ENCODE data around the gene DLG2.
A peak's percentile ranks its signal among the peaks of the same experiment; 100 is the strongest.
"Not testable (repeated sequence)": the region's sequence is repeated elsewhere in the genome, so short reads cannot be mapped to it uniquely, and the experiment has no call there.

Gene DLG2

DNA sequence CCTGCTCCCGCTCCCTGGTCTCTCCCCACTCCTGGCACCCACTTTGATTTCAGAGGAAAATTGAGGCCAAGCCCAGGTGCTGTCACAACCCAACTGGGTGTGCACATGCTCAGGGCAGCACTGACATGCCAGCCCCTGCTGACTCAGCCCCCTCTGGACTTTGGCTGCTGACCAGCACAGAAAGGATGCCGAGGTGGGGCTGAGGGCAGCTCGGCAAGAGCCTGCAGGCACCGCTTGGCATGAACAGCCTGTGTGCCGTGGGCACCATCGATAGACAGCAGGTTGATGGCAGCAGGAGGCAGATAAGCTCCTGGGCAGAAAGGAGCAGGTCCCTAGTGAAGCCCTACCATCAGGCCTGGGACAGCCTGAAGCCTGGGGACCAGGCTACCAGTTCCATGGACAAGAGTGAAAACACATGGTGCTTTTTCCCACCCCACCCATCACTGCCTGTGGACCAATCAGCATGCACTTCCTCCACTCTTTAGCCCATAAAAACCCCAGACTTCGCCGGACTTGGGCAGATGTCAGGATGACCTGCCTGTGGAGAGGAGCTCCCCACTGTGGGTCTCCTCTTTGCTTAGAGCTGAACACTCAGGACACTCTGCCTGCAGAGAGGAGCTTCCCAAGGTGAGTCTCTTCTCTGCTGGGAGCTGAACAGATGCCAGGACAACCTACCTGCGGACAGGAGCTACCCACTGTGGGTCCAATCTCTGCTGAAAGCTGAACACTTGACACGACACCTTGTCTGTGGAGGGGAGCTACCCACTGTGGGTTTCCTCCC lies 832.3 kb downstream of the DLG2 start:
- H3K4me3 ChIP-seq (ENCODE audit: low read depth, low read length): no peak overlapping the region
- TF ChIP-seq, protein P1, sequence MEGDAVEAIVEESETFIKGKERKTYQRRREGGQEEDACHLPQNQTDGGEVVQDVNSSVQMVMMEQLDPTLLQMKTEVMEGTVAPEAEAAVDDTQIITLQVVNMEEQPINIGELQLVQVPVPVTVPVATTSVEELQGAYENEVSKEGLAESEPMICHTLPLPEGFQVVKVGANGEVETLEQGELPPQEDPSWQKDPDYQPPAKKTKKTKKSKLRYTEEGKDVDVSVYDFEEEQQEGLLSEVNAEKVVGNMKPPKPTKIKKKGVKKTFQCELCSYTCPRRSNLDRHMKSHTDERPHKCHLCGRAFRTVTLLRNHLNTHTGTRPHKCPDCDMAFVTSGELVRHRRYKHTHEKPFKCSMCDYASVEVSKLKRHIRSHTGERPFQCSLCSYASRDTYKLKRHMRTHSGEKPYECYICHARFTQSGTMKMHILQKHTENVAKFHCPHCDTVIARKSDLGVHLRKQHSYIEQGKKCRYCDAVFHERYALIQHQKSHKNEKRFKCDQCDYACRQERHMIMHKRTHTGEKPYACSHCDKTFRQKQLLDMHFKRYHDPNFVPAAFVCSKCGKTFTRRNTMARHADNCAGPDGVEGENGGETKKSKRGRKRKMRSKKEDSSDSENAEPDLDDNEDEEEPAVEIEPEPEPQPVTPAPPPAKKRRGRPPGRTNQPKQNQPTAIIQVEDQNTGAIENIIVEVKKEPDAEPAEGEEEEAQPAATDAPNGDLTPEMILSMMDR (IDR thresholded peaks at IDR 0.05; ENCODE audit: insufficient read depth, low read length, missing control alignments): no peak
- DNase-seq (ENCODE audit: low read depth, low spot score): no peak
- ChIA-PET POLR2A (no interaction called here), CTCF (interaction anchor here (2.7 kb wide), 1 partner anchor 796 kb away, joined by 11 read pairs; no protein-coding TSS in a partner anchor)

DNA sequence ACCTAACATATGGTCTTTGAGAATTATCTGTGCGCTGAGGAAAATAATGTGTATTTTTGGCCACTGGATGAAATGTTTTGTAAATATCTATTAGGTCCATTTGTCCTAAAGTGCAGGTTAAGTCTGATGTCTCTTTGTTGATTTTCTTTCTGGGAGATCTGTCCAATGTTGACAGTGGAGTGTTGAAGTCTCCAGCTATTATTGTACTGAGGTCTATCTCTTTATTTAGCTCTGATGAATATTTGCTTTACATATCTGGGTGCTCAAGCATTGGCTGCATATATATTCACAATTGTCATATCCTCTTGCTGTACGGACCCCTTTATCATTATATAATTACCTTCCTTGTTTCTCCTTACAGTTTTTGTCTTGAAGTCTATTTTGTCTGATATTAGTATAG lies 833.8 kb downstream of the DLG2 start:
- DNase-seq (ENCODE audit: low read depth, low spot score): no peak
- ChIA-PET POLR2A (no interaction called here), CTCF (no interaction called here)
- TF ChIP-seq, protein P1 (IDR thresholded peaks at IDR 0.05; ENCODE audit: insufficient read depth, low read length, missing control alignments): no peak
- H3K4me3 ChIP-seq (ENCODE audit: low read depth, low read length): no peak overlapping the region

DNA sequence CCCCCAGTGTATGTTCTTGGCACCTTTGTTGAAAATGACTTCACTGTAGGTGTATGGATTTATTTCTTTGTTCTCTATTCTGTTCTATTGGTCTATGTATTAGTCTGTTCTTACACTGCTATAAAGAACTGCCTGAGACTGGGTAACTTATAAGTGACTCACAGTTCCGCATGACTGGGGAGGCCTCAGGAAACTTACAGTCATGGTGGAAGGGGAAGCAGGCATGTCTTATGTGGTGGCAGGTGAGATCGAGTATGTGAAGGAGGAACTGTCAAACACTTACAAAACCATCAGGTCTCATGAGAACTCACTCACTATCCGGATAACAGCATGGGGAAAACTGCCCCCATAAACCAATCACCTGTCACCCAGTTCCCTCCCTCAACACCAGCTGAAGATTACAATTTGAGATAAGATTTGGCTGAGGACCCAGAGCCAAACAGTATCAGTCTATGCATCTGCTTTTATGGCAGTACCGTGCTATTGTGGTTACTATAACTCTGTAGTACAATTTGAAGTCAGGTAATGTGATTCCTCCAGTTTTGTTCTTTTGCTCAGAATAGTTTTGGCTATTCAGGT lies 836.2 kb downstream of the DLG2 start:
- DNase-seq (ENCODE audit: low read depth, low spot score): no peak
- TF ChIP-seq, protein P1 (IDR thresholded peaks at IDR 0.05; ENCODE audit: insufficient read depth, low read length, missing control alignments): no peak
- H3K4me3 ChIP-seq (ENCODE audit: low read depth, low read length): no peak overlapping the region
- ChIA-PET POLR2A (no interaction called here), CTCF (no interaction called here)

DNA sequence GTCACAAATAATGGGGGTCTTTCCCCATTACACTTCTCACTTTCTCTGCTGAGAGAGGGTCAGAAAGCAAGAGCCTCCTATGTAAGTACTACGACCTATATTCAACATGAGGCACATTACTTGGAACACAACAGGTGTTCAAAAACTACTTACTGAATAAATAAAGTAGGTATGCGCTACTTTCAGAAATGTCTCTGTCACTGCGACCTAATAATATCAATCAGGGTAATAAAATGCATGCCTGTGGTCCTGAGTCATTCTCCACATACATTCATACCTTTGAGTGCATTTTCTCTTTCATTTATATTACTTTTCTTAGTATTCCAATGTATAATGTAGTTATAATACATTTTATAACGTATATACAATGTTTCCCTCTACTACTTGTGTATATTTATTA lies 838.9 kb downstream of the DLG2 start:
- CTCF ChIA-PET: no interaction called here
- DNase-seq (ENCODE audit: low read depth, low spot score): no peak
- POLR2A ChIA-PET: no interaction called here
- TF ChIP-seq, protein P1 (IDR thresholded peaks at IDR 0.05; ENCODE audit: insufficient read depth, low read length, missing control alignments): no peak
- no peak overlapping the region for H3K4me3 ChIP-seq (ENCODE audit: low read depth, low read length)

DNA sequence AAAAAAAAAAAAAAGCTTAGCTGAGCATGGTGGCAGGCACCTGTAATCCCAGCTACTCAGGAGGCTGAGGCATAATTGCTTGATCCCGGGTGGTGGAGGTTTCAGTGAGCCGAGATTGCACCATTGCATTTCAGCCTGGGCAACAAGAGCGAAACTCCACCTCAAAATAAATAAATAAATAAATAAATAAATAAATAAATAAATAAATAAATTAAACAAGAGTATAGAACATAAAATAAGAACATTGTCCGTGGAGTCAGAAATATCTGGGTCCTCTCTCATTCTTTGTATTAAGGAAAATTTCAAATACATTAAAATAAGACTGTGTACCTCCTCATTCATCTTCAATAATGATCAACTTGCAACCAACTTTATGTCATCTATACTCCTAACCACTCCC lies 843.0 kb downstream of the DLG2 start:
- DNase-seq (ENCODE audit: low read depth, low spot score); H3K4me3 ChIP-seq (ENCODE audit: low read depth, low read length); POLR2A ChIA-PET: not testable (repeated sequence)
- CTCF ChIA-PET: interaction anchor here (0.6 to 1.3 kb wide), 4 partner anchors 16 to 808 kb away, joined by 3 to 5 read pairs (median 3); no protein-coding TSS in a partner anchor

DNA sequence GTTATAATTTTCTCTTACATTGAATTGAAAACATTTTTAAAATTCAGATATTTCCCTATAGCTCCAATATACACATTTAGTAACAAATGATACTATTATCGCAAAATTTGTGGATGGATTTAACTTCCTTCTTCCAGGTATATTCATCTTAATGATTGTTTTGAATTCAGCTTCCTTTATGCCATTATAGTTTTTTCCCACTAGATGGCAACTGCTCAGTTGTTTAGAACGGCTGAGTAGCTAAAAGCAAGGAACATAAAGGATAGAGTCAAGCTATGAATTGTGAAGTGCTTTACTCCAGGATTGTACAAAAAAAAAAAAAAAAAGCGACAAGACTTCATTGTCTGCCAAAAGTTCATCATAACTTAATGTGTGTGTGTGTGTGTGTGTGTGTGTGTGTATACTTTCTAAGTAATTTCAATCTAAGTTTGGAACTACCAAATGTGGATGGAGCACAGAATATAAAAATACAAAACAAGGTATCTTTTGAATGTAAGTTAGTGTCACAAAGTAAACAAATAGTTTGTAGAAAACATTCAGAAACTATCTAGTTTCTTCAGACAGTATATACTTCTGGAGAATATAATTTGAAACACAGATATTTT lies 846.4 kb downstream of the DLG2 start:
- TF ChIP-seq, protein P1 (IDR thresholded peaks at IDR 0.05; ENCODE audit: insufficient read depth, low read length, missing control alignments): peak; percentile 29
- POLR2A ChIA-PET: no interaction called here
- H3K4me3 ChIP-seq (ENCODE audit: low read depth, low read length): no peak overlapping the region
- CTCF ChIA-PET: interaction anchor here (0.6 to 1.6 kb wide), 10 partner anchors 9 to 881 kb away, joined by 3 to 27 read pairs (median 3); no protein-coding TSS in a partner anchor
- peak; percentile 12 for DNase-seq (ENCODE audit: low read depth, low spot score)
